HG03108 (cell line): ENCODE results near the gene RPL13A.

Source experiments
- ATAC-seq: cut with Tn5 transposase; IDR thresholded peaks from one replicate; pipeline ENCODE4 v1.9.1; 2021; ENCODE audit warnings: moderate library complexity; ENCODE audit not compliant: unreplicated experiment

The RPL13A gene

DNA sequence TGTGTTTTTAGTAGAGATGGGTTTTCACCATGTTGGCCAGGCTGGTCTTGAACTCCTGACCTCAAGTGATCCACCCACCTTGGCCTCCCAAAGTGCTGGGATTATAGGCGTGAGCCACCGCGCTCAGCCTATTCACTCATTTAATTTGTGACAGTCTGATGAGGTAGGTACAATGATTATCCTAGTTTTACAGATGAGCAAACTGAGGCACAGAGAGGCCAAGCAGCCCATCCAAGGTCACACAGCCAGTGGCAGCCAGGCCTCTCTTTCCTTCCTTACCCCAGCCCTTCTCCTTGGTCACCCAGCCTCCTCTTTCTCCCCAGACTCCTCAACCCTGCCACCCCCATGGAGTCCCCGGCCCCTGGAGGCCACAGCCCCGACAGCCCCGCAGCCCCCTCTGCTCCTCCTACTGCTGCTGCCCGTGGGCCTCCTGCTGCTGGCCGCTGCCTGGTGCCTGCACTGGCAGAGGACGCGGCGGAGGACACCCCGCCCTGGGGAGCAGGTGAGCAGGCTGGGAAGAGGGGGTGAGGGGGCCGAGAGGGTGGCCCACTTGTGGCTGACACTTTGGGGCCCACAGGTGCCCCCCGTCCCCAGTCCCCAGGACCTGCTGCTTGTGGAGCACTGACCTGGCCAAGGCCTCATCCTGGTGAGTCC lies 7.3 kb upstream of the RPL13A start:
- no peak for ATAC-seq

DNA sequence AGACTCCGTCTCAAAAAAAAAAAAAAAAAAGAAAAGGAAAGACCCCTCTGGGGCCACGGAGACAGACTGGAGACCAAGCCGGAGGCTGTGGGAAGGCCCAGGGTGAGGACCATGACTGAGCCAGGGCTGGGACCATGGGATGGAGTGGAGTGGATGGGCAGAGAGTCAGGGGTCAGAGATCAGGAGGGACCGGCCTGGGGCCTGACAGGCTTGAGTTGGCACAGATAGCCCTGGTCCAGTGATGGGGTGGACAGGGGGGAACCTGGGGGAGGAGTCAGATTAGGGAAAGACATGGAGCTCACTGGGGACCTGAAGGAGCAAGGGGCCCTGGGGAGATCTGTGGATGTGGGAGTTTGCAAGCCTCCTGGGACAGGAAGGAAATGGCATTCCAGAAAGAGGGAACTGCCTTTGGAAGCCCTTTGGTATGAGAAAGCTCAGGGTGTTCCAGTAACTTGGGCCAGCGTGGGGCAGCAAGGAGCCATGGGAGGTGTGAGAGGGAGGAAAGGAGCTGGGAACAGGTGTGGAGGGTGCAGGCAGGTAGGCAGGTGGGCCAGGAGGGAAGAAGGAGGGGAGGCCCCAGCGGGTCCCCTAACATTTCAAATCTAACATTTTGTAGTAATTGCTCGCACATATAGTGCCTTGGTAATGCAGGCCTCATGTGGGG lies 6.3 kb upstream of the RPL13A start:
- no peak for ATAC-seq

DNA sequence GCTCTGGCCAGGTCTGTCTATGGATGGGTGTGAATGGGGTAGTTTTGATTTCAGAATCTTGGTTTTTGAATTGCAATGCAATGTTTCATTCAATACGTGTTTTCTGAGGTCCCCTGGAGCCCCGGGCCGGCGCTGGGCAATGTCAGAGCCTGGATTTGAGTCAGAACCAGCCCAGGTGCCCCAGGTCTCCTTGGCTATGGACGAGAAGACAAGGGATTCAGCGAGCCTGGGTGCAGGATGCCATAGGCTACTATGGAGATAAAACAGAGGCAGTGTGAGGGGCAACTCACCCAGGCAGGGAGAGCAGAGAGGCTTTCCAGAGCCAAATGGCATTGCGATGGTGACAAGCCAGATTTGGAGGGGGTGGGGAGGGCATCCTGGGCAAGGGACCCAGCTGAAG lies 1.2 kb upstream of the RPL13A start:
- ATAC-seq: no peak

DNA sequence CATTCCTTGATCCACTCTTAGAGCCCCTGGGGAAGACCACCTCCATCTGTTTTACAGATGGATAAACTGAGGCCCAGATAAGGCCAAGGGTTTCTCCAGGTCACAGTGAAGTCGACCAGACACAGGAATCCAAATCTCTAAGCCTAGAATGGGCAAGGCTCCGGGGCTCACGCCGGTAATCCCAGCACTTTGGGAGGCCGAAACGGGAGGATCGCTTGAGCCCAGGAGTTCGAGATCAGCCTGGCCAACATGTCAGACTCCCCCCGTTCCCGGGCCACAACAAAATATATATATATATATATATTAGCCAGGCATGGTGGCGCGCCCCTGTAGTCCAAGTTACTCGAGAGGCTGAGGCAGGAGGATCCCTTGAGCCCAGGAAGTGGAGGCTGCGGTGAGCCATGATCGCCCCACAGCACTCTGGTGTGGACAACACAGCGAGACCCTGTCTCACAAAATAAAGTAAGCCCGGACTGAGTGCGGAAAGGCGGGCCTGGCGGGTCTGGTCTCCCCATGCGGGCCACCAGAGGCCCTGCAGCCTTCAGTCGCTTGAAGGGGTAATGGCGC lies 615 bp upstream of the RPL13A start:
- no peak for ATAC-seq

DNA sequence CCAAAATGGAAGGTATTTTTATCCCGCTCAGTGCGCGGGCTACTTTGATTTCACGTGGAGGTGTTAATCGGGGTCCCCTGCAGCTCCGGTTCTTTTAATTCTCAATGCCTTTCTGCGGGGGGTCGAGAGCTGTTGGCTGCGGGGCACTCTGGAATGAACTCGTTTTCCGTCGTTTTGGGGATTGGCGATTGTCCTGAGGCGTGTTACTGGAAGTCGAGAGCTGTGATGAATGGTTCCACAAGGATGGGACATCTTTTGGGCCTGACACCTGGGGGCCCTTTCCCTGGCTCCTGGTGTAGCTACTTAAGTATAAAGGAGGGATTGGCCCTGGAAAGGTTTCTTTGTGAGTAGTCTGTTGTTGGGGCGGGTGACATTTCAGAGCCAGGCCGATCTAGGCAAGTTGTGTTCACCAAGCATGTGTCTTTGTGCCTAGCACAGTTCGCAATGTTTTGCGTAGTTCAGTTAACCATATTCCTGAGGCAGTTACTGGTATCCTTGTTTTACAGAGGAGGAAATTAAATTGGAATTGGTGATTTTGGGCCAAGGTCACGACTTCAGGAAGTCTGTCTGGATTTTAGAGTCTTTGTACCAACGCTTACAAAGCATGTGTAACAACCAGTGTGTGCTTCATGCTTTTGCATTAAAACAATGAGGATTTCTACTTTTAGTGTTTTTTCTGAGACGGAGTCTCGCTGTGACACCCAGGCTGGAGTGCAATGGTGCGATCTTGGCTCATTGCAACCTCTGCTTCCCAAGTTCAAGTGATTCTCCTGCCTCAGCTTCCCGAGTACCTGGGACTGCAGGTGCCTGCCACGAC lies 846 bp downstream of the RPL13A start:
- no peak for ATAC-seq

DNA sequence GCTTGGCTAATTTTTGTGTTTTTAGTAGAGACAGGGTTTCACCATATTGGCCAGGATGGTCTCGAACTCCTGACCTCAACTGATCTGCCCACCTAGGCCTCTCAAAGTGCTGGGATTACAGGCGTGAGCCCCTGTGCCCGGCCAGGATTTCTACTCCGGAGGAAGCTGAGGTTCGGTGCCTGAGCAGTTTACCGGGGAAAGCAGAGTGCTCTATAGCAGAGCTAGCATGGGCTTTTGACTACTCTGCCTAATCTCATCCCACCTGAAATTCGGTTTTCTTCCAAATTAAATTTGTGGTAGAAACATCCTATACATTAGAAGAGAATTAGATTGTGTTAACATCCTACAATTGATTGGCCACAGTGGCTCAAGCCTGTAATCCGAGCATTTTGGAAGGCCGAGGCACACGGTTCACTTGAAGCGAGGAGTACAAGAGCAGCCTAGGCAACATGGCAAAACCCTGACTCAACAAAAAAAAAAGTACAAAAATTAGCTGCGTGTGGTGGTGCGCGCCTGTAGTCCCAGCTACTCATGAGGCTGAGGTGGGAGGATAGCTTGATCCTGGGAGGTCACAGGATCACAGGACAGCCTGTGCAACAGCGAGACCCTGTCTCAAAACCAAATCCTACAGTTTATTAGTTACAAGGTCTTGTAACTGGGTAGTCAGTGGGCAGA lies 1.6 kb downstream of the RPL13A start:
- no peak for ATAC-seq

DNA sequence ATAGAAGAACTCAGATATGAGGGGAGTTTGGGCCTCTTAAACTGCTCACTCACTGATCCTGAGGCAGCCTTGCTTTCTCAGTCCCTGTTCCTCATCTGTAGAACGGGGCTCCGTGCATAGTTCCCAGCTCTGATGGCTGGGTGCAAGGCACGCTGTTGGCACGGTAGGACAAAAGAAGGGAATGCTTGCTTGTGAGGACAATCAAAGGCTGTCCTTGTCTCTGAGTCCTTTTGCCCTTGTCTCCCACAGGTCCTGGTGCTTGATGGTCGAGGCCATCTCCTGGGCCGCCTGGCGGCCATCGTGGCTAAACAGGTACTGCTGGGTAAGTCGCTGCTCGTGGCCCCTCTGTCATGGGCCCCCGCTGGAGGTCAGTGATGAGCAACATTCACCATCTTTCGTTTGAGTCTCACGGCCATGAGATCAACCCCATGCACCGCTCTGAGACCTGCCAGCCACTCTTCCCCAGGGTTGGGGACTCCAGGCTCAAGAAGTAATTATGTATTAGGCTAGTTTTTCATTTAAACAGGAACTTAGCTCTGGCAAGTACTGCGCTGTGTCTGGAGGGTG lies 2.3 kb downstream of the RPL13A start:
- no peak for ATAC-seq

DNA sequence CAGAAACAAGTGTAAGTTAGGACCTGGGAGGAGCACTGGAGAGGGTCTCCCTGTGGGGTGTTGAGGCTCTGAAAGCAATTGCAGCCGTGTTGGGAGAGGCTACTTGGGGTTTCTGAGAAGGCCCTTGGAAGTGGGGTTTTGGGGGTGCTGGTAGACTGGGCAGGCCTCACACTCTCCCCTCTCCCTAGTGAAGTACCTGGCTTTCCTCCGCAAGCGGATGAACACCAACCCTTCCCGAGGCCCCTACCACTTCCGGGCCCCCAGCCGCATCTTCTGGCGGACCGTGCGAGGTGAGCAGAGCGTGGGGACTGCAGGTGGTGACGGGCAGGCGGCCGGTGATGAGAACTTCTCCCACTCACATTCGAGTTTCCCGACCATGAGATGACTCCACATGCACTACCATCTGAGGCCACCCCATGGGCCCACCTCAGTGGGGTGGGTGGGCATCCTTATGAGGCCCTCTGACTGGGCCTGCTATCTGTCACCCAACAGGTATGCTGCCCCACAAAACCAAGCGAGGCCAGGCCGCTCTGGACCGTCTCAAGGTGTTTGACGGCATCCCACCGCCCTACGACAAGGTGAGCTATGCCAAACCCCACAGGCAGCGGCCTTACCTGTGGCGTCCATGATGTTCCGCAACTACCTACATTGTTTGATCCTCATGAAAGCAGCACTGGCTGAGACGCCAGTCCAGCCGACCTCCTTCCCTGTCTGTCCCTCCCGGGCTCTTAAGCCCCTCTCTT lies 3.0 kb downstream of the RPL13A start:
- ATAC-seq: no peak

DNA sequence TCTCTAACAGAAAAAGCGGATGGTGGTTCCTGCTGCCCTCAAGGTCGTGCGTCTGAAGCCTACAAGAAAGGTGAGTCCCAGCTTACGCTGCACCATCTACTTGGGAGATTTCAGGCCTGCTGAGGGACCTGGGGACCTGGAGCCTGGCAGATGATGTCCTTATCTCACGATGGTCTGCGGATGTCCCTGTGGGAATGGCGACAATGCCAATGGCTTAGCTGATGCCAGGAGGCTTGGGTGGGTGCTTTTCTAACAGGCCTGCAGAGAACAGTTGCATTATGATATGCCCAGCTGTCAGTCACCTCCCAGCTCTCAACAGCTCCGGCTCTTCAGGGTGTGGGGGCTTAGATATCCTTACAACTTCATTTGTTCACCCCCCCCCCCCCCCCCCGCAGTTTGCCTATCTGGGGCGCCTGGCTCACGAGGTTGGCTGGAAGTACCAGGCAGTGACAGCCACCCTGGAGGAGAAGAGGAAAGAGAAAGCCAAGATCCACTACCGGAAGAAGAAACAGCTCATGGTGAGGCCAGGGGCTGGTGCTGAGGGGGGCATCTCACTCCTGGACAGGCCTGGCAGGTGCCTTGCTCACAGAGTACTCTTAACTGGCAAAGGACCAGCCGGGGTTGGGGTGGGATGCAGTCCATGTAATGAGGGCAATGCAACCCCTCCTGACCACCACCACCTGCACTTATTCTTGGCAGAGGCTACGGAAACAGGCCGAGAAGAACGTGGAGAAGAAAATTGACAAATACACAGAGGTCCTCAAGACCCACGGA lies 3.8 kb downstream of the RPL13A start:
- no peak for ATAC-seq

DNA sequence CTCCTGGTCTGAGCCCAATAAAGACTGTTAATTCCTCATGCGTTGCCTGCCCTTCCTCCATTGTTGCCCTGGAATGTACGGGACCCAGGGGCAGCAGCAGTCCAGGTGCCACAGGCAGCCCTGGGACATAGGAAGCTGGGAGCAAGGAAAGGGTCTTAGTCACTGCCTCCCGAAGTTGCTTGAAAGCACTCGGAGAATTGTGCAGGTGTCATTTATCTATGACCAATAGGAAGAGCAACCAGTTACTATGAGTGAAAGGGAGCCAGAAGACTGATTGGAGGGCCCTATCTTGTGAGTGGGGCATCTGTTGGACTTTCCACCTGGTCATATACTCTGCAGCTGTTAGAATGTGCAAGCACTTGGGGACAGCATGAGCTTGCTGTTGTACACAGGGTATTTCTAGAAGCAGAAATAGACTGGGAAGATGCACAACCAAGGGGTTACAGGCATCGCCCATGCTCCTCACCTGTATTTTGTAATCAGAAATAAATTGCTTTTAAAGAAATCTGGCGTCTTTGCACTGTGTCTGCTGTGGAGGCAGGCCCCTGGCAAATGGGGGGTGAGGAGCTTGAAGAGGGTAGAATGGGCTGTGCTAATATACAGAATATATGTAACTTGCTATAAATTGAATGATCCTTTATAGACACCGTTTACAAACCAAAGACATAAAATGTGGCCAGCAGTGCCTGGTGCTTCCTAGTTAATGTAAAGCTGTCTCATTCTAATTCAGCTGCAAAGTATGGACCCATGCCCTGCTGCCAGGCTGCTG lies 4.6 kb downstream of the RPL13A start:
- ATAC-seq: no peak

DNA sequence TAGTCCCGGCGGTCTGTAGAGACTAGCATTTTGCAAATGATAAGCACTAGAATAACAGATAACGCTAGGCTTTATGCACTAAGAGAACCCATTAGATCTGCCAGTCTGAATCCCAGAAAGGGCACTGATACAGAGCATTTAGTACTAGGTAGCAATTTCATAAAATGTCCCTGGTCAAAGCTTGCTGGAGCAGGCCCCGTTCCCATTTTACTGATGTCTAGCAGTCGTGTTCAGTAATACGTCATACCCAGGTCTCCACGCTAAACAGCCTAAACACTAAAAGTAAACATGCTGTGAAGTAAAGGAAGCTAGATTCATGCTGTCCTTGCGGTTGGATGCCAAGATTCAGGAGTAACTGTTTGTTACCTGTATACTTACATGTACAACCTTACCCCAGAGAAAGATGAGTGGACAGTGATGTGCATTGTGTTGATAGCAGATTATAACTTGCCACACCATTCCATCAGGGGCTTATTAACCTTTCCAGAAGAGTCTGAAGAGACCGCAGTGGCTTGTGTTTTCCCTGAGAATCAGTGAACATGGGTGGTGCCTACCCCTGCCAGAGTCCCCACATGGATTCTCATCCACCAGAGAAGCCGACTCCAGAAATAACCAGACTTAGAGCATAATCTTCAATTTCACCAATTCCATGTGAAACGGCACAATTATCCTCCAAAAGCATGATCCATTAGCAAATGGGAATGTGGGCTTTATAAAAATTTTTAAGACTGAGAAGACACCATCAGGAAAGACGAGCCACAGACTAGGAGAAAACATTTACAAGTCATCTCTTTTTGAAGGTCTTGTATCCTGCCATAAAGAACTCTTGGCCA lies 5.4 kb downstream of the RPL13A start:
- no peak for ATAC-seq

DNA sequence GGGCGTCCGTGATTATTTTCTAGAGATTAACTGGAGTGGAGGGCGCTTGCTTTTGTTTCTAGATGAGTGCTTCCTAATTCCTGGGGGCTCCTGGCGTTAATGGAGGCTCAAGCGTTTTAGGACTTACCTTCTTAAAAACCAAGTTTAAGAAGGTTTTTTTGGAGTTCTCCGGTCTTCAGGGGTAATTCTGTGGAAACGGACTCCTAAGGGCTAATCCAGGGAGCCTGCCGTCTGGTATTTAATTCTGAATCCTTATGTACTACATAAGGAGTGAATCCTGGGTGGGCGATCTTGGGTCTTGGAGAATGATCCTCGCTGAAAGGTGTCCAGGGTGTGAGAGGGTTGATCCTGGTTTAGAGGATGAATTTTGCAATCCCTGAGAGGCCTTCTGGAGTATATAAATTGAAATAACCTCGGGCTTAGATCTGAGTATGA lies 9.2 kb downstream of the RPL13A start:
- ATAC-seq: no peak

DNA sequence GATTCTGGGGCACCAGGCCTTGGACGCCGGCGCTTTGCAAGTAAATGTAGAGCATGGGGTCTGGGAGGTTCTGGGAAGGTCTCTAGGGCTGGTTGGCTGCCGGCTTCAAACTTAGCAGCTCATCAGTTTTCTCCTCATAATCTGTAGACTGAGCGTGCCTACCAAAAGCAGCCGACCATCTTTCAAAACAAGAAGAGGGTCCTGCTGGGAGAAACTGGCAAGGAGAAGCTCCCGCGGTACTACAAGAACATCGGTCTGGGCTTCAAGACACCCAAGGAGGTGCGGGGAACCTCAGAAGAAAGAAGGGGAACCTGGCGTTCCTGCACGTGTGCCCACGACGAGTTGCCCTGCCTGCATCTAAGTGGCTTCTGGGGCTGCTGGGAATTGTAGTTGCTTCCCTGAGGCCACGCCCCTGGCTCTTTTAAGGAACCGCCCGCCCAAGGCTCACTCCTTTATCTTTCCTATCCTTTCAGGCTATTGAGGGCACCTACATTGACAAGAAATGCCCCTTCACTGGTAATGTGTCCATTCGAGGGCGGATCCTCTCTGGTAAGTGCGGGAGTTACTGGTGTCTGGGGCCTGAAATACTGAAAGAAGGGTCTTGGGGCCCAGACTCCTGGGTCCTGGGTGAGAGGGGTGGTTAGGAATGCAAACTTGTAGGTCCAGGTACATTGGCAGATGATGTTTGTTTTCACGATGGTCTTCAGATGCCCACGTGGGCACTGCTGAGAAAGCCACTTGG lies 9.8 kb downstream of the RPL13A start:
- no peak for ATAC-seq

DNA sequence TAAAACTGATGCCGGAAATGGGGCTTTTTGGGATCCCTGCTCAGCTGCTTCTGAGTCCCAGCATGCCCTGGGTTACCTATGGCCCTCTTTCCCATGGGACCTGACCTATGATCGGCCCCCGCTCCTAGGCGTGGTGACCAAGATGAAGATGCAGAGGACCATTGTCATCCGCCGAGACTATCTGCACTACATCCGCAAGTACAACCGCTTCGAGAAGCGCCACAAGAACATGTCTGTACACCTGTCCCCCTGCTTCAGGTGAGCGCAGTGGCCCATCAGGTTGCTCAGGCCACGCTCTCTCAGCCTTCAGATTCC lies 10.3 kb downstream of the RPL13A start:
- ATAC-seq: no peak

DNA sequence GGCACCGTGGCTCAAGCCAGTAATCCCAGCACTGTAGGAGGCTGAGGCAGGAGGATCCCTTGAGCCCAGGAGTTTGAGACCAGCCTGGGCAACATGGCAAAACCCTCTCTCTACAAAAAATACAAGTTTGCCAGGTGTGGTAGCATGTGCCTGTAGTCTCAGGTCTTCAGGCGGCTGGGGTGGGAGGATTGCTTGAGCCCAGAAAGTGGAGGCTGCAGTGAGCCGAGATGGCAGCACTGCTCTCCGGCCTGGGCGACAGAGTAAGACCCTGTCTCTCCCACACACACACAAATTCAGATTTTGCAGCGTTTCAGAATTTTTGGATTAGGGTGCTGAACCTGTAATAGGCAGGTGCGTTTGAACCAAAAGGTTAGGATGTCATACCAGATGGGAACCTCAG lies 11.1 kb downstream of the RPL13A start:
- no peak for ATAC-seq

DNA sequence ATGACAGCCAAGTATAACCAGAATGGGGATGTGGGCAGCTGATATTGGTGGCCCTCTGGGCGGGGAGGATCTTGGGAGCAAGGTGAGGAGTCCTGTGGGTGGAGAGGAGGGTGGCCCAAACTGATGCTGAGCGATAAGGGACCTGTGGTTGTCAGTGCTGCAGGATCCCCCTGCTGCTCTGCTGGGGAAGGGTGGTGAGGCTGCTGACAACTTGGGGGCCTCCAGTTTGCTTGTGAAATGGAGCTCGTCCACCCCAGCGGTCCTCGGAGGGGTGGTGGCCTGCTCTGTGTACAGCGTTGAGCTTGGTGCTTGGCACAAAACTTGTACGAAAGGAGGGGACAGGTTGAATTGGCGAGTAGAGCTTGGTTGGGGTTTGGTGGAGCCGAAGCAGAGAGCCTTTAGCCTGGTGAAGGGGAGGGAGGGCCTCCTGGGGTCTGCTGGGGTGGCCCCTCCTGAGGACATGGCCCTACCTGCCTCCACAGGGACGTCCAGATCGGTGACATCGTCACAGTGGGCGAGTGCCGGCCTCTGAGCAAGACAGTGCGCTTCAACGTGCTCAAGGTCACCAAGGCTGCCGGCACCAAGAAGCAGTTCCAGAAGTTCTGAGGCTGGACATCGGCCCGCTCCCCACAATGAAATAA lies 11.7 kb downstream of the RPL13A start:
- ATAC-seq: no peak
